Measurements from ENCODE around the gene TCN1.
A peak's percentile ranks its signal among the peaks of the same experiment; 100 is the strongest.
"Not testable (repeated sequence)": the region's sequence is repeated elsewhere in the genome, so short reads cannot be mapped to it uniquely, and the experiment has no call there.

The TCN1 gene

DNA sequence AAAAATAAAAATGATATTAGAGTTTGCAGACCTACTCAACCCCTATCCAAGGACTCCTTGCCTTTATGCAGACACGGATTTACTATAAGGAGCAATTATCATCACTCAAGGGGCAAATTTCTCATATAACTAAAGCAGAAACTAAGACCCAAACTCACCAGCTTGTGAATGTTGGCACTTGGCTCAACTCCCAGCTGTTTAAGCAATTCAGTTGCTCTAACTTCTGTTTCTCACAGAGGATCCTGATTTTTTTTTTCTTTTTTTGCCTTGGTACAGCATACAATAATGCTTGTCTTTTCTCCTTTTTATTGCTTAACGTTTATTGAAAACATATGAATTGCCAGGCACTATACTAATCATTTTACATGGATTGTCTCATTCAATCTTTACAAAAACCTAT, 11.4 kb downstream of the TCN1 start:
- peak in 1 of 2 experiments; percentile 14 for DNase-seq (ENCODE audit: low read depth in 1 of 2, low spot score in 1 of 2)
- no peaks in the 10 kb centered on the region for H3K27me3 ChIP-seq (ENCODE audit: insufficient read depth, poor library complexity, severe bottlenecking)
- TF ChIP-seq GABPA (IDR thresholded peaks at IDR 0.05; ENCODE audit: low read depth), result no peak
- TF ChIP-seq POLR2AphosphoS5 (IDR thresholded peaks at IDR 0.05; ENCODE audit: low read depth), result no peak
- TF ChIP-seq SPI1 (IDR thresholded peaks at IDR 0.05; ENCODE audit: borderline replicate concordance, low read depth), result no peak
- TF ChIP-seq, protein P1, sequence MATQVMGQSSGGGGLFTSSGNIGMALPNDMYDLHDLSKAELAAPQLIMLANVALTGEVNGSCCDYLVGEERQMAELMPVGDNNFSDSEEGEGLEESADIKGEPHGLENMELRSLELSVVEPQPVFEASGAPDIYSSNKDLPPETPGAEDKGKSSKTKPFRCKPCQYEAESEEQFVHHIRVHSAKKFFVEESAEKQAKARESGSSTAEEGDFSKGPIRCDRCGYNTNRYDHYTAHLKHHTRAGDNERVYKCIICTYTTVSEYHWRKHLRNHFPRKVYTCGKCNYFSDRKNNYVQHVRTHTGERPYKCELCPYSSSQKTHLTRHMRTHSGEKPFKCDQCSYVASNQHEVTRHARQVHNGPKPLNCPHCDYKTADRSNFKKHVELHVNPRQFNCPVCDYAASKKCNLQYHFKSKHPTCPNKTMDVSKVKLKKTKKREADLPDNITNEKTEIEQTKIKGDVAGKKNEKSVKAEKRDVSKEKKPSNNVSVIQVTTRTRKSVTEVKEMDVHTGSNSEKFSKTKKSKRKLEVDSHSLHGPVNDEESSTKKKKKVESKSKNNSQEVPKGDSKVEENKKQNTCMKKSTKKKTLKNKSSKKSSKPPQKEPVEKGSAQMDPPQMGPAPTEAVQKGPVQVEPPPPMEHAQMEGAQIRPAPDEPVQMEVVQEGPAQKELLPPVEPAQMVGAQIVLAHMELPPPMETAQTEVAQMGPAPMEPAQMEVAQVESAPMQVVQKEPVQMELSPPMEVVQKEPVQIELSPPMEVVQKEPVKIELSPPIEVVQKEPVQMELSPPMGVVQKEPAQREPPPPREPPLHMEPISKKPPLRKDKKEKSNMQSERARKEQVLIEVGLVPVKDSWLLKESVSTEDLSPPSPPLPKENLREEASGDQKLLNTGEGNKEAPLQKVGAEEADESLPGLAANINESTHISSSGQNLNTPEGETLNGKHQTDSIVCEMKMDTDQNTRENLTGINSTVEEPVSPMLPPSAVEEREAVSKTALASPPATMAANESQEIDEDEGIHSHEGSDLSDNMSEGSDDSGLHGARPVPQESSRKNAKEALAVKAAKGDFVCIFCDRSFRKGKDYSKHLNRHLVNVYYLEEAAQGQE (IDR thresholded peaks at IDR 0.05; ENCODE audit: insufficient replicate concordance, low read depth), result no peak
- TF ChIP-seq, protein P2, sequence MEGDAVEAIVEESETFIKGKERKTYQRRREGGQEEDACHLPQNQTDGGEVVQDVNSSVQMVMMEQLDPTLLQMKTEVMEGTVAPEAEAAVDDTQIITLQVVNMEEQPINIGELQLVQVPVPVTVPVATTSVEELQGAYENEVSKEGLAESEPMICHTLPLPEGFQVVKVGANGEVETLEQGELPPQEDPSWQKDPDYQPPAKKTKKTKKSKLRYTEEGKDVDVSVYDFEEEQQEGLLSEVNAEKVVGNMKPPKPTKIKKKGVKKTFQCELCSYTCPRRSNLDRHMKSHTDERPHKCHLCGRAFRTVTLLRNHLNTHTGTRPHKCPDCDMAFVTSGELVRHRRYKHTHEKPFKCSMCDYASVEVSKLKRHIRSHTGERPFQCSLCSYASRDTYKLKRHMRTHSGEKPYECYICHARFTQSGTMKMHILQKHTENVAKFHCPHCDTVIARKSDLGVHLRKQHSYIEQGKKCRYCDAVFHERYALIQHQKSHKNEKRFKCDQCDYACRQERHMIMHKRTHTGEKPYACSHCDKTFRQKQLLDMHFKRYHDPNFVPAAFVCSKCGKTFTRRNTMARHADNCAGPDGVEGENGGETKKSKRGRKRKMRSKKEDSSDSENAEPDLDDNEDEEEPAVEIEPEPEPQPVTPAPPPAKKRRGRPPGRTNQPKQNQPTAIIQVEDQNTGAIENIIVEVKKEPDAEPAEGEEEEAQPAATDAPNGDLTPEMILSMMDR (IDR thresholded peaks at IDR 0.05; ENCODE audit: insufficient read depth, low read length), result no peak
- no peak overlapping the region for H3K27ac ChIP-seq (replicated peaks)
- no peak overlapping the region for H3K4me3 ChIP-seq (replicated peaks; ENCODE audit: insufficient read depth, low read length)

DNA sequence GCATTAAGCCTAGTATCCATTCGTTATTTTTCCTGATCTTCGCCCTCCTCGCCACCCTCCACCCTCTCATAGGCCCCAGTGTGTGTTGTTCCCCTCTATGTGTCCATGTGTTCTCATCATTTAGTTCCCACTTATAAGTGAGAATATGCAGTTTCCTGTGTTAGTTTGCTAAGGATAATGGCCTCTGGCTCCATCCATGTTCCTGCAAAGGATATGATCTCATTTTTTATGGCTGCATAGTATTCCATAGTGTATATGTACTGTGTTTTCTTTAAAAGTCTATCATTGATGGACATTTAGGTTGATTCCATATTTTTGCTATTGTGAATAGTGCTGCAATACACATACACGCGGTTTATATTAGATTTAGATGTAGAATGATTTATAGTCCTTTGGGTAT, 14.9 kb downstream of the TCN1 start:
- H3K4me3 ChIP-seq (replicated peaks; ENCODE audit: insufficient read depth, low read length); H3K27me3 ChIP-seq (ENCODE audit: insufficient read depth, poor library complexity, severe bottlenecking); H3K27ac ChIP-seq (replicated peaks); DNase-seq (ENCODE audit: low read depth in 1 of 2, low spot score in 1 of 2): not testable (repeated sequence)

DNA sequence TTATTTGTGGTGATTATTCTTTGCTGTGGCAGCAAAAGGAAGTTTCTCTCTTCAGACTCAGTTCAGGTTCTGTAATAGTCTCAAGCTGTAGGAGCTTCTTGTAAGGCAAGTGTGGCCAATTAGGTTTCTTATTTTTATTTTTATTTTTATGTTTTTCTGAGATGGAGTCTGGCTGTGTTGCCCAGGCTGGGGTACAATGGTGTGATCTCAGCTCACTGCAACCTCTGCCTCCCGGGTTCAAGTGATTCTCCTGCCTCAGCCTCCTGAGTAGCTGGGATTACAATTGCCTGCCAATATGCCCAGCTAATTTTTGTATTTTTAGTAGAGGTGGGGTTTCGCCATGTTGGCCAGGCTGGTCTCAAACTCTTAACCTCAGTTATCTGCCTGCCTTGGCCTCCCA, 16.7 kb downstream of the TCN1 start:
- H3K27me3 ChIP-seq (ENCODE audit: insufficient read depth, poor library complexity, severe bottlenecking); DNase-seq (ENCODE audit: low read depth in 1 of 2, low spot score in 1 of 2); H3K4me3 ChIP-seq (replicated peaks; ENCODE audit: insufficient read depth, low read length): not testable (repeated sequence)
- H3K27ac ChIP-seq (replicated peaks), result peak overlapping the region; percentile 22; the same call in 1 of the 2 replicates

DNA sequence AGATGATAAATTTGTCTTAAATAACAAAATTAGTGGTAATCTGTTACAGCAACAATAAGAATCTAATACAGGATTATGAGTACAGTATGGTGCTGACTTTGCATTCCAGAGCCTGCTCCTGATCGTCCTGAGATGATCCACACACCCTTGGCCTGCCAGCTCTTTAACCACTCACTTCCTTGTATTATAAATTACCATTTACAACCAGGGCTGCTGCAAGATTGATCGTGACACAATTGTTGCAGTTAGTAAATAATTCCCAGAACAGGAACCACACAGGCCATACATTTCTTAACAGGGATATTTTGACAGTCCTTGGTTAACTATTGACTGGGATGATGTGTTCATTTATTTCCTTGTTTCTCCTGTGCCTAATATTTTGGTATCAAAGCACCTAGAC, 17.2 kb downstream of the TCN1 start:
- Histone ChIP-seq H3K4me3 (replicated peaks; ENCODE audit: insufficient read depth, low read length) (no peak overlapping the region), H3K27ac (replicated peaks) (peak overlapping the region; percentile 22; the same call in 1 of the 2 replicates), H3K27me3 (ENCODE audit: insufficient read depth, poor library complexity, severe bottlenecking) (no peaks in the 10 kb centered on the region)
- DNase-seq (ENCODE audit: low read depth in 1 of 2, low spot score in 1 of 2), result peak; percentile 10 to 36
- TF ChIP-seq, protein P1 (IDR thresholded peaks at IDR 0.05; ENCODE audit: insufficient replicate concordance, low read depth), result no peak
- TF ChIP-seq GABPA (IDR thresholded peaks at IDR 0.05; ENCODE audit: low read depth) (no peak), SPI1 (IDR thresholded peaks at IDR 0.05; ENCODE audit: borderline replicate concordance, low read depth) (no peak; the same call in 1 of the 2 replicates), POLR2AphosphoS5 (IDR thresholded peaks at IDR 0.05; ENCODE audit: low read depth) (no peak)
- TF ChIP-seq, protein P2 (IDR thresholded peaks at IDR 0.05; ENCODE audit: insufficient read depth, low read length), result no peak

DNA sequence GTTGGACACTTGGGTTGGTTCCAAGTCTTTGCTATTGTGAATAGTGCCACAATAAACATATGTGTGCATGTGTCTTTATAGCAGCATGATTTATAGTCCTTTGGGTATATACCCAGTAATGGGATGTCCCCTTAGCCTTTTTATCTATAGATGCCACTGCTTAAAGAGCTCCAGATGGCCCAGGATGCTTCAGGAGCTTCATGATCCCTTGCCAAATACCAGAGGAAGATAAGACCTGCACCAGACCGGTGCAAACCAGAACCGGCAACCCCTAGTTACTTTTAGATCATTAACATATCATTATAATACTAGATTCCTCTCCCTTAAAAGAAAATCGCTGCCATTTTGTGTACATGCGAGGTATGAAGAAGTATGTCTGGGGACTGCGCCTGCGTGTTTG, 17.8 kb downstream of the TCN1 start:
- not testable (repeated sequence) for H3K27ac ChIP-seq (replicated peaks); H3K4me3 ChIP-seq (replicated peaks; ENCODE audit: insufficient read depth, low read length); H3K27me3 ChIP-seq (ENCODE audit: insufficient read depth, poor library complexity, severe bottlenecking); DNase-seq (ENCODE audit: low read depth in 1 of 2, low spot score in 1 of 2)
